ENCODE results near the gene FGF1.

FGF1 gene

GRCh38 chr5:142572006-142572405 lies 113.9 kb downstream of the FGF1 start:
- DNase-seq (ENCODE audit: low spot score): no peak

- no peak for DNase-seq (ENCODE audit: low spot score)
Measured at GRCh38 chr5:142571371-142571770, 114.5 kb downstream of the FGF1 start.

- no peak for DNase-seq (ENCODE audit: low spot score)
Measured at GRCh38 chr5:142569905-142570304, 116.0 kb downstream of the FGF1 start.

- DNase-seq (ENCODE audit: low spot score): no peak
Measured at GRCh38 chr5:142568996-142569335, 116.9 kb downstream of the FGF1 start.

- DNase-seq (ENCODE audit: low spot score): no peak
Measured at GRCh38 chr5:142568283-142568995, 117.5 kb downstream of the FGF1 start.

GRCh38 chr5:142561486-142562097 lies 124.3 kb downstream of the FGF1 start:
- no peak for DNase-seq (ENCODE audit: low spot score)

GRCh38 chr5:142561029-142561428 lies 124.9 kb downstream of the FGF1 start:
- no peak for DNase-seq (ENCODE audit: low spot score)

GRCh38 chr5:142552107-142552506 lies 133.8 kb downstream of the FGF1 start:
- DNase-seq (ENCODE audit: low spot score): no peak

GRCh38 chr5:142551338-142552067 lies 134.4 kb downstream of the FGF1 start:
- DNase-seq (ENCODE audit: low spot score): no peak

- no peak for DNase-seq (ENCODE audit: low spot score)
Measured at GRCh38 chr5:142550471-142550870, 135.4 kb downstream of the FGF1 start.

GRCh38 chr5:142549834-142550233 lies 136.1 kb downstream of the FGF1 start:
- no peak for DNase-seq (ENCODE audit: low spot score)

GRCh38 chr5:142548739-142549275 lies 137.1 kb downstream of the FGF1 start:
- peak; percentile 11 for DNase-seq (ENCODE audit: low spot score)

- no peak for DNase-seq (ENCODE audit: low spot score)
Measured at GRCh38 chr5:142547445-142548380, 138.2 kb downstream of the FGF1 start.

GRCh38 chr5:142545650-142546322 lies 140.1 kb downstream of the FGF1 start:
- DNase-seq (ENCODE audit: low spot score): no peak

- no peak for DNase-seq (ENCODE audit: low spot score)
Measured at GRCh38 chr5:142544946-142545649, 140.8 kb downstream of the FGF1 start.

GRCh38 chr5:142544071-142544753 lies 141.7 kb downstream of the FGF1 start:
- DNase-seq (ENCODE audit: low spot score): no peak

GRCh38 chr5:142542906-142543305 lies 143.0 kb downstream of the FGF1 start:
- no peak for DNase-seq (ENCODE audit: low spot score)
